ENCODE results near the gene SLAMF8.

Gene SLAMF8

DNA sequence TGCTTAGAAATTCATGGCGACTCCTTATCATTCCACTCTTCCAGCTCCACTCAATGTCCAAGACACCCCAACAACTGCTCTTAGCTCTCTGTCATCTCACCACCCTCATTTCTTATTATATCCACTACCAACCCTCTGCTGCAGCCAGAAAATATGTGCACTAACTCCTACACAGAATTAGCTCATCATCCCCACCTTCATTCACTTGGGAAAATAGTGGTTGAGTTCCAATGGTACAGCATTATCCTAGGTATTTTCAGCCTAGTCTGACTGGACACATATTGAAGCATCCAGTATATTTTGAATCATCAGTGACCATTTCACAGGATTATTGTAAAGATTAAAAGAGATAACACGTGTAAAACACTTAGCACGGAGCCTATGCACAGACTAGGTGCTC is 52.5 kb downstream of the SLAMF8 start:
- no peak for TF ChIP-seq EZH2phosphoT487 (conservative IDR thresholded peaks at IDR 0.05; ENCODE audit: low read length)
- TF ChIP-seq, protein P1, sequence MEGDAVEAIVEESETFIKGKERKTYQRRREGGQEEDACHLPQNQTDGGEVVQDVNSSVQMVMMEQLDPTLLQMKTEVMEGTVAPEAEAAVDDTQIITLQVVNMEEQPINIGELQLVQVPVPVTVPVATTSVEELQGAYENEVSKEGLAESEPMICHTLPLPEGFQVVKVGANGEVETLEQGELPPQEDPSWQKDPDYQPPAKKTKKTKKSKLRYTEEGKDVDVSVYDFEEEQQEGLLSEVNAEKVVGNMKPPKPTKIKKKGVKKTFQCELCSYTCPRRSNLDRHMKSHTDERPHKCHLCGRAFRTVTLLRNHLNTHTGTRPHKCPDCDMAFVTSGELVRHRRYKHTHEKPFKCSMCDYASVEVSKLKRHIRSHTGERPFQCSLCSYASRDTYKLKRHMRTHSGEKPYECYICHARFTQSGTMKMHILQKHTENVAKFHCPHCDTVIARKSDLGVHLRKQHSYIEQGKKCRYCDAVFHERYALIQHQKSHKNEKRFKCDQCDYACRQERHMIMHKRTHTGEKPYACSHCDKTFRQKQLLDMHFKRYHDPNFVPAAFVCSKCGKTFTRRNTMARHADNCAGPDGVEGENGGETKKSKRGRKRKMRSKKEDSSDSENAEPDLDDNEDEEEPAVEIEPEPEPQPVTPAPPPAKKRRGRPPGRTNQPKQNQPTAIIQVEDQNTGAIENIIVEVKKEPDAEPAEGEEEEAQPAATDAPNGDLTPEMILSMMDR (IDR thresholded peaks at IDR 0.05; ENCODE audit: insufficient read depth, low read length, poor library complexity, severe bottlenecking): no peak
- Histone ChIP-seq H2AFZ (ENCODE audit: low read depth, low read length, severe bottlenecking) (no peak overlapping the region), H3K4me2 (ENCODE audit: low read depth, low read length, poor library complexity, severe bottlenecking) (no peak overlapping the region), H3K27ac (ENCODE audit: low read depth, low read length) (no peak overlapping the region), H3K9me3 (ENCODE audit: insufficient read depth, low read length) (no peaks in the 10 kb centered on the region), H3K9ac (ENCODE audit: low read length) (no peak overlapping the region), H3K79me2 (ENCODE audit: insufficient read depth, low read length) (no peaks in the 10 kb centered on the region), H4K20me1 (ENCODE audit: low read depth, low read length) (no peaks in the 10 kb centered on the region), H3F3A (ENCODE audit: insufficient read depth) (no peaks in the 10 kb centered on the region), H3K9me2 (replicated peaks; ENCODE audit: insufficient read depth, low read length) (no peaks in the 10 kb centered on the region), H3K4me3 (ENCODE audit: insufficient read depth, low read length, poor library complexity, severe bottlenecking) (no peak overlapping the region), H3K36me3 (ENCODE audit: low read length) (no peaks in the 10 kb centered on the region), H3K27me3 (ENCODE audit: low read length) (no peaks in the 10 kb centered on the region)

DNA sequence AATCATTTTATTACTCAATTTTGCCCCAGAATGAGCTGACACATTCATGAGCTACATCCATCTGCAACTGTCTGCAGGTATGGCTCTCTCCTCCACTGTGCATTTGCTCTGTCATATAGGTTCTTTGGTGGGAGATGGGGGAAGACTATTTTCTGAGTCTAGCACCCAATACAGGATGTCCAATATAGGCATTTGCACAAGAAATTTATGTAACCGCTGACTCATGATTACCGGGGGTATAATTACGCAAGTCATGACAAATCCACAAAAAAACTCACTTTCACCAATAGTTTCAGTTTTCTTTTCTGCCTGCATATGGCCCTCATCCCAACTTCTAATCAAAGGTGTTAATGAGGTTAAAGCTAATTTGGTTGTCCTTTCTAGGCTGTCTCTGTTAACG is 53.3 kb downstream of the SLAMF8 start:
- Histone ChIP-seq H3K9ac (ENCODE audit: low read length) (no peak overlapping the region), H3K9me3 (ENCODE audit: insufficient read depth, low read length) (no peaks in the 10 kb centered on the region), H3K4me3 (ENCODE audit: insufficient read depth, low read length, poor library complexity, severe bottlenecking) (no peak overlapping the region), H3F3A (ENCODE audit: insufficient read depth) (no peaks in the 10 kb centered on the region), H3K79me2 (ENCODE audit: insufficient read depth, low read length) (no peaks in the 10 kb centered on the region), H3K27me3 (ENCODE audit: low read length) (no peaks in the 10 kb centered on the region), H3K36me3 (ENCODE audit: low read length) (no peaks in the 10 kb centered on the region), H2AFZ (ENCODE audit: low read depth, low read length, severe bottlenecking) (no peak overlapping the region), H4K20me1 (ENCODE audit: low read depth, low read length) (no peaks in the 10 kb centered on the region), H3K9me2 (replicated peaks; ENCODE audit: insufficient read depth, low read length) (no peaks in the 10 kb centered on the region), H3K27ac (ENCODE audit: low read depth, low read length) (no peak overlapping the region), H3K4me2 (ENCODE audit: low read depth, low read length, poor library complexity, severe bottlenecking) (no peak overlapping the region)
- TF ChIP-seq EZH2phosphoT487 (conservative IDR thresholded peaks at IDR 0.05; ENCODE audit: low read length): no peak
- TF ChIP-seq, protein P1 (IDR thresholded peaks at IDR 0.05; ENCODE audit: insufficient read depth, low read length, poor library complexity, severe bottlenecking): no peak

DNA sequence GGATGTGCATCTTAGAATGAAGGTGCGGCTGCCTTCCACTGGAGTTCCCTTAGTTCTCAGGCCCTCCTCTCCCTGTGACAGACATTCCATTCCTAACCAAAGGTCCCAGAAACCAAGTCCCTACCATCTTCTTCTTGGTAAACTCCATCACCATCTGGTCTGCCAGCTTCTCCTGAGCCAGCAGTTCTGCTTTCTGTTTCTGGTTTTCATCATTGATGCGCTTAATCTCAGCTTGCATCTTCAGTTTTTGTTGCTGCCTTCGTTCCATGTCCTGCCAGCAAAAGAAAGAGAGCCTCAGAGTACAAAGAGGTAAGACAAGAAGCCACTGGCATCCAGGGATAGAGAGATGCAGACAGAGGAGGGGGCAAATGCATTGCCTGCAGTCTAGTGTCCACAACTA is 53.8 kb downstream of the SLAMF8 start:
- no peaks in the 10 kb centered on the region for H4K20me1 ChIP-seq (ENCODE audit: low read depth, low read length)
- H3K4me3 ChIP-seq (ENCODE audit: insufficient read depth, low read length, poor library complexity, severe bottlenecking): no peak overlapping the region

More for the DNA sequence above, 53.8 kb downstream of the SLAMF8 start:
- H3K9me2 ChIP-seq (replicated peaks; ENCODE audit: insufficient read depth, low read length): no peaks in the 10 kb centered on the region
- TF ChIP-seq, protein P1 (IDR thresholded peaks at IDR 0.05; ENCODE audit: insufficient read depth, low read length, poor library complexity, severe bottlenecking): no peak
- no peak for TF ChIP-seq EZH2phosphoT487 (conservative IDR thresholded peaks at IDR 0.05; ENCODE audit: low read length)
- H3K9me3 ChIP-seq (ENCODE audit: insufficient read depth, low read length): no peaks in the 10 kb centered on the region
- H2AFZ ChIP-seq (ENCODE audit: low read depth, low read length, severe bottlenecking): no peak overlapping the region
- H3K79me2 ChIP-seq (ENCODE audit: insufficient read depth, low read length): no peaks in the 10 kb centered on the region
- H3F3A ChIP-seq (ENCODE audit: insufficient read depth): no peaks in the 10 kb centered on the region
- H3K9ac ChIP-seq (ENCODE audit: low read length): no peak overlapping the region
- no peaks in the 10 kb centered on the region for H3K36me3 ChIP-seq (ENCODE audit: low read length)
- no peaks in the 10 kb centered on the region for H3K27me3 ChIP-seq (ENCODE audit: low read length)
- no peak overlapping the region for H3K27ac ChIP-seq (ENCODE audit: low read depth, low read length)
- H3K4me2 ChIP-seq (ENCODE audit: low read depth, low read length, poor library complexity, severe bottlenecking): no peak overlapping the region
